HG03280 (cell line): ENCODE measurements around the gene DCST1.

ENCODE experiments used
- ATAC-seq: cut with Tn5 transposase; IDR thresholded peaks from one replicate; pipeline ENCODE4 v1.9.1; 2021; ENCODE audit warnings: mild to moderate bottlenecking, moderate library complexity; ENCODE audit not compliant: unreplicated experiment

The DCST1 gene

DNA sequence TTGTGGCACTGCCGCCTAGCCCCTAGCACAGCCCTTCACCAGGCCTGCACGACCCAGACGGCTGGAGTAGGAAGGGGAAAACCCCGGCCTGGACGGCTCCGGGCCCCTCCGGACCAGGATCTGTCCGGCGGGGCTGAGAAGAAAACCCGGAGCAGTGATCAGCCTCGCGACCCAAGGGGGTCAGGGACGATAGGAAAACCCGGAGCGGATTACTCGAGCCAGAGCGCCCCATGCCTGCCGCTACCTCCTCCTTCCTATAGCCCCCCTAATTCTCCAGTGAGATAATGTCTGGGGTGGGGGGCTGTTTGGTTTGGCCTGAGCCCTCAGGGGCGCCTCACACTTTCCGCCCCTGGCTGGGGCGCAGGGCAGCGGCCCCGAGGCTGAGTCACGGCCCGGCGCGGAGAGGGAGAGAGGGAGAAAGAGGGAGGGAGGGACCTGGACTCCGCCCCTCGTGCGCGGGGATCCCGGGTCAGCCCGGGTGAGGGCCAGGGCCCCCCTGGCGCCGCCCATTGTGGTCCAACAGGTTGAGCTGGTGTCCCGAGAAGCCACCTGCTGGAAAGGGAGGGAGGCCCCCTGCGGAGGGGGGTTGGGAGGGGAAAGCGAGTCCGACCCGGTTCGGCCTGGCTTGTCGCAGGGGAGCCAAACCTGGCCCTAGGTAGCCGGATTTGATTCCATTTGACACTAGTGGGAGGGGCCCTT, 32.7 kb upstream of the DCST1 start:
- peak; percentile 36 for ATAC-seq

DNA sequence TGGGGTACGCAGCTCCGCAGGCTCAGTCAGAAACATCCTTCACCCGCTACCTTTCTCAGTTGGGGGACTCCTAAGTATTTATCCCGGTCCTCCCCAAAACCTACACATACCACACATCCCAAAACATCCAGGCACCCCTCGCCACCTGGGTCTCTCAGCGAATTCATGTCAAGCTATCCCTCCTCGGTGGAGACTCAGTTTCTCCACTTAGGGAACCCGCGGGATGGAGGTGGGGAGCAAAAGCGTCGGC, 32.3 kb upstream of the DCST1 start:
- no peak for ATAC-seq

DNA sequence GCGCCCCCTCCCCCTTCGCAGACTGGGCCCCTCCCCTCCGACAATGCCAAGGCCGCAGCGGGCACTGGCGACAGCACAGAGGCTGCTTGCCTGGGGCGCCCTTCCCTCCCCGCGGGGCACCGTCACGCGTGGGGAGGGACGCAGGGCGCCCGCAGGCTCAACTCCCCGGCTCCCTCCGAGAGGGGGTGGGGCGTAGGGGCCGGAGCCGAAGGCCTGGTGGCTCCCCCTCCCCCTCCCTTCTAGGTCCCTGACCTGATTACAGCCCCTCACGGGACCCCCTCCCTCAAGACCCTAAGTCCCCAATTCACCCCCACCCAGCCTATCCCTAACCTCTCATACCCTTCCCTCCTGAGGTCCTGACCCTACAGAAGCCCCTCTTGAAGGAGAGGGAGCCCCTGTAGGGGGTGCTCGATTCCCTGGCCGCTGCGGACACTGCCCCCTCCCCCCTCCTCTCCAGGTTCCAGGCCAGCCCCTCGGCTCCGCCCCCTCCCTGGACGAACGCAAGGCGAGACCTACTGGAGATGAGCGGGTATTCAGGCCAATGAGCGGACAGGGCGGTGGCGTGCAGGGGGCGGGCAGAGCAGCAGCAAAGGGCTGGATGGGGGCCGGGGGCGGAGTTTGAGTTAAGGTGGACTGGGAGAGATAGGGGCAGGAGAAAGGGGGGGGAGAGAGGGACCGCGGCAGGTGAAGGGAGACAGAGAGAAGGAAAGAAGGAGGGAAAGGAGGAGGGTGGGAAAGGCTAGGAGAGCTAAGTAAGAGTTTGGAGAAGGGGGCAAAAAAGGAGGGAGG, 31.8 kb upstream of the DCST1 start:
- ATAC-seq, result peak; percentile 59

DNA sequence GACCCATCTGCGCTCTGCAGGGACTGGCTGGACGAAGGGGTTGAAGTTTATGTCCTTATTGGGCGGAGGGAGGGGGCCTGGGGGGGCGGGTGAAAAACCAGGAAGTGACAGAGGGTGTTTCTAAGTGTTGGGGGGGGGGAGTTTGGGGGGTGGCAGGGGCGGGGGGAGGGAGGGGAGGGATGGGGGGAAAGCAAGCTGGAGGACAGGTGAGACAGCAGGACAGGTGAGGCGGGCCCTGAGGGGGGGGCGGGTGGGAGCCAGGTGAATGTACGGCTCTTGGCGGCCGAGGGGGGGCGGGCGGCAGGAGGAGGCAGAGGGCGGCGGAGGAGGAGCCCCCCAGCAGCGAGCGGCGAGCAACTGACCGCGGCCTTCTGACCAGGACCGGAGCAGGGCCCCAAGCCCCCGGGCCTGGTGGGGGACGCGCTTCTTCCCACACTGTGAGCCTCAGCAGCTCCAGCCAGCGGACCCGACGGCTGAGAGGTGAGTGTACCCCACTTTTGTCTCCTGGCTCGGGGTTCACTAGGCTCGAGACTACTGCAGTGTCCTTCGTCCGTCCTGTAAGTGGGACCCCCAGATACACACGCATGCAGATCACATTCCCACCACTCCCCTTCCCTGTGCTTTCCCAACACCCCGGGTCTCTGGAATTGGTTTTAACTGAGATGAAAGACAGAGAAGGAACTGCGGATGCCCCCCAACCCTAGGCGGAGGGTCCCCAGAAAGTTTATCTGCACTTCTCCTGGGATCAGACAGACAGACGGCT, 31.0 kb upstream of the DCST1 start, which contains the start of gene ZBTB7B:
Gene ZBTB7B, plus strand, starts transcription at position 339 of the 763 bp plus-strand sequence. CDS start 11,859 bp downstream, outside the sequence.
- ATAC-seq, result no peak

DNA sequence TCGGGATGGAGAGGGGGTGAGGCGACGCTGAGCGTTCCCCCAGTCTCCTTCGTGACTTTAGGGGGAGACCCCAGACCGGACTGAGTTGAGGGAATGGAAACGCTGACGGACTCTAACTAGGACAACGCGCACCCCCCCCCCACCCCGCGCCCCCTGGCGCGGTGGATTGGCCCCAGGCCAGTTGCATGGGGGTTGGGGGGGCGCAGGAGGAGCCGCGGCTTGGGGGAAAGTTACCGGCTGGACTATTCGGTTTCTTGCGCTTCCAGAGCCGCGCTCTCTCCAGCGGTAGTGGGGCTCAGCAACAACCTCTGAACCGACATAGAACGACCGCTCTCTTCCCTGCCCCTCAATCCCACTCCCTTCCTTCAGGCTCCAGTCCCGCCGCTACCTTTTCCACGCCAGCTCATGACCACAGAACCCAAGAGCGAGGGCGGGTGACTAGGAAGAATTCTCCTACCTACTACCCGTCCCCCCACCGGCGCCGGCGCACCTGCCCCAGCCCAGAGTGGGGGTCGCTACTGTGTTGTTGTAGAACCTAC, 30.3 kb upstream of the DCST1 start:
- ATAC-seq, result no peak

DNA sequence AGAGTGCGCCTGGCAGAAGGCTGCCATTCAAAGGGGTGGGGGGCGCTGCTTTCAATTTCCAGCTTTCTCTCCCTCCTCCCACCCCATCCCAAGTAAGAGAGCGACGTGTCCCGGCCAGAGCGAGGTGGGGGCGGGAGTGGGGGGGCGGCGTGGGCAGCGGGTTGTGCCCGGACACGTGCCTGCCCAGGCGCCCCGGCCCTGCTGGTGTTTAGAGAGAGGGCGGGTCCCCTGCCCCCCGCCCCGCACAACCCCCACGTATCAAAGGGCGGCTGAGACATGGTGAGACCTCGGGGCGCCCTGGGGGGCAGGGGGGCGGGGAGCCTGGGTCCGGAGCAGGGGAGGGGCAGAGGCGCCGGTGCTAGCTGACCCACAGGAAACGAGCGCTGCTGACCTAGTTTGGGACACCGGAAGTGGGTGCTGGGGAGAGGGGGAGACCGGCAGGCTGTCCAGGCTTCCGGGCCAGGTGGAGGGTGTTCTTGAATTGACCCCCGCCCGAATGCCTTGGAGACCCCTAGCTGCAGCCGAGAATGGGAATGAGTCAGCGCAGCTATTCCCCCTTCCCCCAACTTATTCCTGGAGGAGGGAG, 29.8 kb upstream of the DCST1 start:
- ATAC-seq, result no peak

DNA sequence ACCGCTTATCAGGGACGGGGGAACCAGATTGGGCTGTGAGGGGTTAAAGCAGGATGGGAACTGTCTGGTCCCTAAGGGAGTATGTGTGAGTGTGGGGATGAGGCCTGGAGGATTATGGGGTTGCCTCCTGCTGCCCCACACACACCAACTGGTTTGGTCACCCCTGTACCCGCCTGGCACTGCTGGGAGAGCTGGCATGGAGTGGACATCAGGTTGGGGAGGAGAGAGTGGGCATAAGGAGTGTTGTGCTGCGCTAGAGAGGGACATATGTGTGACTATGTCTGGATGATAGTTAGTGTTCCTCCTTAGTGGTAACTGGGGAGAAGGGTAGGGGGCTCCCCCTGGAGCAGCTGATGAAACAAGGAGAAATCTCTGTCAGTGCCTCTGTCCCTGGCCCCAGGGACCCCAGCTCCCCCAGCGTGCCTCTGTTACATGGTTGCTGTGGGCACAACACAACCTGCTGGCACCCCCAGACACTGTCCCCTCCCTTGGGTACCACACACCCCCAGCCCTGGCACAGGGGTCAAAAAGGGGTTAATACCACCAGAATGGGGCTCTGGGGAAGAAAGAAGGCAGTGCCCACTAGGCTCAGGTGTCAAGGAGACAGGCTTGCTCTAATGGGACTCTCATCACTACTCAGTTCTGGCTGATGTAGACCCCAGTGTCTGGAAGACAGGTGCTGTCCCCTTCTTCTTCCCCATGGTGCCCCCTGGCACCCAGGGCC, 29.1 kb upstream of the DCST1 start:
- no peak for ATAC-seq

DNA sequence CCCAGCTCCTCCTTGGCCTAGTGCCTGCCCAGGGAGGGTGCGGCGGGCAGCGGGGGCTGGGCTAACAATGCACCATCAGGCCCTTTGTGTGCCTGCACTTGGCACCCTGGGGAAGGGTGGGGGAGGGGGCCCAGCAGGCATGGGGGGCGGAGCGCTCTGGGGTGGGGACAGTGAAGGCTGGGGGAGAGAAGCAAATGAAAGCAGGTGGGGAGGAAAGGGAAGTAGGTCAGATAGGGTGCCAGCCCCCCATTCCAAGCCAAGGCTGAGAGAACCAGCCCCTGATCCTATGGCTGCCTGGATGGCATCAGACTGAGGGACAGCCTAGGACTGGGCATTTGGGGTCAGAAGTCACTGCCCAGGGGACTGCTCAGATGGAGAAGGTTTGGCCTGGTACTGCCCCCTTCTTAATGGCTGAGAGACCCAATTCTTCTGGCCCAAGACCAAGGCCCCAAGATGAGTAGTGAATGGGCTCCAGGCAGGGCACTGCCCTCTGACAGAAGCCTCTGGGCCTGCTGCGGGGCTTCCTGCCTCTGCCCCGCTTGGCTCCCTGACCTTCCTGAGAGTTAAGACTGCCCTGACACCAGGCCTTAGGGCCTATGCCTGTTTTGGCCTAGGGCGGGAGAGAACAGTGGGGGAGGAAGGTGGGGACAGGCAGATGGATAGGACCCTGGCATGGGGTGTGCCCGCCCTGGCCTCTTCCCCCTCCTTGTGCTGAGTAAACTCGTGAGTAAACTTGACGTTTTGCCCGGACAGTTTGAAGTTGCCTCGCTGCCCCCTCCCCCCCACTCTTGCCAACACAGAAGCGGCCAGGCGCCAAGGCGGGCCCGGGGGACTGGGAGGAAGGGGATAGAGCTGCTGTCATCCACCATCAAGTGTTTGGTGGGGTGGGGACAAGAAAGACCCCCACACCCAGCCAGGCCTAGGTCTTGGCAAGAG, 28.3 kb upstream of the DCST1 start:
- ATAC-seq, result no peak

DNA sequence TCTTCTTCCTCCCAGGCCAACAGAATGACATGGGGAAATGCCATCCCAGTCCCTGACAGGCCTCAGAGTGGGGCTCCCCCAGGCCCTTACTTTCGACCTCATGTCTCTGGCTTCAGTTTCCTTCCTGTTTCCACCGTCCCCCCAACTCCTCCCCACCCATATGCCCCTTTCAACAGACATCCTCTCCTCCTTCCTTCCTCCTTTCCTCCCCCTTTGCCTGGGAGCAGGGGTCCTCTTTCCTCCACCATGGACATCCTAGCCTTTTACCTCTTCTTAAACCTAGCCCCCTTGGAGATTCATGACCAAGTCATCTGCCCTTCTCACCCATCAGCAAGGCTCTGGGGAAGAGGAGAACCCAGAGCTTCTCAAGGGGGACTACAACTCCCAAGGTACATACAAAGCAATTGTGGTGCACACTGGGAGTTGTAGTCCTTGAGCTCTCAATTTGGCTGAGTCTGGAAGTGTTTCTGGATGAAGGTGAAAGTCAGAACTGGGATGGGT, 27.0 kb upstream of the DCST1 start:
- no peak for ATAC-seq

DNA sequence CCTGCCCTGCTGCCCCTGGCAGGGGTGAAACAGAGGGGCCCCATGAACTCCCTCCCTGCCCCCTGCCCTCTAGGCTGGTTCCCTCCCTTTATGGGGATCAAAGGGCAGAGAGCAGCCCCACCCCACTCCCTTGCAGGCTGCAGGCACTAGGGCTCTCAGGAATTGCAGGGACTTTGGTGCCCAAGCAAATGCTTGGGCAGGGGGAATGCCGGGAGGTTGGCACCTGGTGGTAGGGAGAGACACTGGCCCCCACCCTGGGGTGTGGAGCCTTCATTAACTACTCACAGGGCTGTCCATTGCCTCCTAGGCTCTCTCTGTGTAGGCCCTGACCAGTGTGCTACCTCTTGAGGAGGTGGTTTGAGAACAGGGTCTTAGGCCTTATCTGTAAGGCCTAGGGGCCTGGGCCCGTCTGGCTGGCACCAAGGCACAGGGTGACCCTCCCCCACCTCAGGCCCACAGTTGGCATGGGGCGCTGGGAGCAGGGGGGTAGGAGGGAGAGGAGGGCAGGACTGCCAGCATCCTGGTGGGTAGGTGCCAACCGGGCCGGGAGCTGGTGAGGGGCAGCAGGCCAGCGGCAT, 26.3 kb upstream of the DCST1 start:
- ATAC-seq, result no peak

DNA sequence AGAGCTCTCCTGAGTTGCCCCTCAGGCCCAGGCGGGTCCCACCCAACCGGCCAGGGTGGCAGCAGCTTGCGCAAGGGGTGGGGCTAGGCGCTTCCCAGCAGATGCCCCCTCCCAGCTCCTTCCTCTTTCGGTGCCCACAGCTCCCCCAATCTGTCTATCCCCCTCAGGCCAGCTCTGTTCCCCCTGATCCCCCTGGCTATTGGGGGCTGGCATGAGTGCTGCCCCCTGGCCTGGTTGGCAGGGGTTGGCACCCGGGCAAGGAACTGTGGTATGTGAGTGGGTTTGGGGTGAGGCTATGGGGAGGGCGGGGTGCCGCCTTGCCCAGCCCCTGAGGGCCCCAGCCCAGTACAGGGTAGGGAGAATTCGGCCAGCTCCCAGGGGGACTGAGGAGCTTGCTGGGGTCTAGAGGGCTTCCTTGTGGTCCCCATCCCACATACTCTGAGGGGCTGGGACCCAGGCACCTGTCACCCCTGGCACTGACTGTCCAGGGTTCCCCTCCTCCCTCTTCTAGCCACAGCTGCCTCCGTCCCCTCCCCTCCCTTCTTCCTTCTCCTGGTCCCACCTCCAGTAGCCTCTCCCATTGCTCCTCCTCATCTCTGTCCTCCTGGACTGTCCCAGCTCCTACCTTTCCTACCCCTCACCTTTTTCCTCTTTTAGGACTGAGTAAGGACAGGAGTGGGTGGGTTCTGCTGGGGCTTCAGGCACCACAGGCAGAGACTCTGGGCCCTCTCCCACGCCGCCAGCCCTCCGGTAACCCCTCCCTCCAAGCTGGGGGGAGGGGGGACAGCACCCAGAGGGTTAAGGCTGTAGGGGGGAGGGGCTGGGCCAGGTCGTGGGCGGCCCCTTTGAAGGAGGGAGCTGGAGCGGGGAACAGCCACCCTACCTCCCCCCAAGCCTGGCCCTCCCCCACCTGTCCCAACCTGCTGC, 25.3 kb upstream of the DCST1 start:
- ATAC-seq, result no peak

DNA sequence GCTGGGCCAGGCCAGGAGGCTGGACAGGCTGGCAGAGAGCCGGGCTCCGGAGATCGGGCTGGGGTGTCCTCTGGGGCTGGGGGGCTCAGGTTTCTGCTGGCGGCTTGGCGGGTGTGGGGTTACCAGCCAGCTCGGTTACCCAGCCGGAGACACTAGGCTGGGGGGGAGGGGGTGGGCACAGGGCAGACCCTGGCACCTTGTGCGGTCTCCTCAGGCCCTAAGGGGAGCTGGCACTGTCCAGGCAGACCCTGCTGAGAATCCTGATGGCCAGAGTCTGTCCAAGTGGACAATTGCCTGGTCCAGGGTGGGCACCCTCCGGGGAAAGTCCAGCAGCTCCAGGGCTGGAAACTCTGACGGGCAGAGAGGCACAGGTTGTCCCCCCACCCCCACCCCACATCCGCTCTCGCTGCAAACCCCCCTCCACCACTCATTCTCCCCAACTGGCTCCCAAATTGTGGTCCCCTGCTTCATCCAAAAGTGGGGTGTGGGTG, 24.4 kb upstream of the DCST1 start:
- no peak for ATAC-seq

DNA sequence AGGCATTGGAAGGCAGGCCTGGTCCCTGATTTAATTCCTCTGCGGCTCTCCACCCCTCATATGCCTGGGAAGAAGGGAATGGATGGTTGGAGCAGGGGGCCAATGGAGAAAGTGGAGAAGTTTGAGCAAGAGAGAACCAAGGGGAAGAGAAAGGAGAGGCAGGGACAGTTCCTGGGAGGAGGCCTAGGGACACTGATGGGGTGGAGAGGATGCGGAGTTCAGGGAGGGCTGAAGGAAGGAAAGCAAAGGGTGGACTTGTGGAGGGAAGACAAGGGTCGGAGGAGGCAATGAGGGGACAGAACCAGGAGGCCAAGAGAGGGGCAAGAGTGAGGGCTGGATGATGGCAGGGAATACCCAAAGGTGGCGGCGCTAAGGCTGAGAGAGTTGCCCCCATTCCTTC, 23.9 kb upstream of the DCST1 start:
- no peak for ATAC-seq

DNA sequence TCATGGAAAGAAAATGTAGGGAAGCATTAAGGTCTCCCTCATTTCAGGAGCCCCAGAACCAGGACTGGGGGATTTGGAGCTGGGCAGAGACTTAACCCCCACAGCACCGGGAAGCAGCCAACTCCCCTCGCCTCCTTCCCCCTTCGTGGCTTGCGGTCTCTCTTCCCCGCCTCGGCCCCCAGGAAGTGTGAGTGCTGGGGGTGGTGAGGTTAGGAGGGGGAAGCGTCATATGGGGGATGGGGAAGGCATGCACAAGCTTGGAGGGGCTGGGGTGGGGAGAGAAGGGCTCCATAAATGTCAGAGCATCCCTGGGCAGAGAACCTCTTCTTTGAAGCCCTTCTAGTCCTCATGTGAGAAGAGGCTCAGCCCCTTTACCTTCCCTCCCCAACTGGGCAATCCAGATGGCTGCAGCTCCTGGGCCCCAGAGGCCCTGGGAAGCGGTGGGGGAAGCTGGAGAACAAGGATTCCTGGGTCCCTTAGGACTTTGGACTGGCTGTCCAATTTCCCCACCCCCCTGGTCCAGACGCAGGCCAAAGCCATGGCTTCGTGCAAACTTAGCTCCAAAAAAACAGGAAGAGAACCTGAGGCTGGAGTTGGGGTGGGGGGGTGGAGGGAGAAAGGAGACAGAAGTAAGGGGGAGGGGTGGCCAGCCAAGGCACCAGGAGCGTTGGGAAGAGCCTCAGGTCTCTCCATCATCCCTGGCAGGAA, 23.3 kb upstream of the DCST1 start:
- no peak for ATAC-seq

DNA sequence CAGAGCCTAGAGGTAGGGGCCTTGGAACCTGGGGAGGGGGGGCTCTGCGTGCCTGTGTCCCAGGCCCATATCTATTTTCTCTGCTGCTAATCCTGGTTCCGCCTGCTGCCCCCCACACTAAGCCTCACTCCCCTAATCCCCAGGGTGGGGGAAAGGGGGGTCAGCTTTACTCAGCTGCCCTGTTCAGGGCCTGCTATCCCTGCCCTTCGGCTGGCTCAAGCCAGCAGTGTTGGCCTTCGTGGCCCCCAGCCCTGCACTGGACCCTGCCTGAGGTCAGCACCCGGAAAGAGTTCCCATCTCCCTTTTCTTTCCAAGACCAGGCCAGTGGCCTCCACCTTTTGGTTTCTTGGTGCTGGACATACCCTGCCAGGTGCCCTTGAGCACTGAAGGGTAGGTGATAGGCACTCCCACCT, 22.6 kb upstream of the DCST1 start:
- ATAC-seq, result no peak

DNA sequence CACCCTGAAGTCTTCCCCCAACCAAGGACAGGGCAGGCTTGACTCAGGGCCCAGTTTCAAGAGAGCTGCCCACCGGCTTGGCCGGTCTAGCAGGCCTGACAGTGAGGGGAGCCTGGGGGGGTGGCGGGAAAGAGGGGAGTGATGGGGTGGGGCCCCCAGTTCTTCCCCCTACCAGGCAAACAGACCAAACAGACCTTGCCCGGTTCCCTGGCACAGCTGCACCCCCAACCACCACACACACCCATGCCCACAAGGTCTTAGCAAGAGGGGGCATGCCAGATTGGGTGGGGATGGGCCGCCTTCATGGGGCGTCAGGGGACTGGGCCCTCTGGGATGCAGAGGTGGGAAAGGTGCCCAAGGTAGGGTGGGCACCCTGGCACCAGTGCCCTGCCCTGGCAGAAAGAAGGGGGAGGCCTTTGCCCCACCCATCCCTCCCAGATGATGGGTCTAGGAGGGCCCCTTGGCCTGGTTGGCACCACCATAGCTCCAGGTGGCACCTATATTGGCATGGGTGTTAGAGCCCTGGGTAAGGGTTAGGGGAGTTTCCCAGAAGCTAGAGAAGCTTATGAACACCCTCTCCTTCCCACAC, 22.1 kb upstream of the DCST1 start:
- ATAC-seq, result no peak
